ENCODE measurements around the gene COP1. TPM values are rescaled to one million over a fixed set of nuclear protein-coding genes. Genes with fewer than 3 reads are reported as not detected.
A peak's percentile ranks its signal among the peaks of the same experiment; 100 is the strongest.
"Not testable (repeated sequence)": the region's sequence is repeated elsewhere in the genome, so short reads cannot be mapped to it uniquely, and the experiment has no call there.

Gene COP1
- total RNA-seq, 1 experiment from 2014 or later: 47.0 TPM

GRCh38 chr1:175984057-175984812 lies 222.9 kb downstream of the COP1 start:
- no peak for DNase-seq (ENCODE audit: unreplicated experiment)
- intact Hi-C loops (cut with micrococcal nuclease): no loop called here
- Mint-ChIP-seq H3K36me3 (ENCODE audit: insufficient read depth, unreplicated experiment) (peaks cover 71% of the 10 kb centered on the region), H3K27ac (ENCODE audit: low read depth, unreplicated experiment) (no peak overlapping the region), H3K4me3 (ENCODE audit: unreplicated experiment) (no peak overlapping the region), H3K9me3 (ENCODE audit: unreplicated experiment) (peaks cover 30% of the 10 kb centered on the region), H3K27me3 (ENCODE audit: insufficient read depth, unreplicated experiment) (no peaks in the 10 kb centered on the region), H3K4me1 (ENCODE audit: insufficient read depth, unreplicated experiment) (peaks cover 2% of the 10 kb centered on the region)
- TF ChIP-seq CTCF (IDR thresholded peaks at IDR 0.05; ENCODE audit: unreplicated experiment): no peak
- ChIA-PET CTCF (interaction anchor here (0.7 to 1.5 kb wide), 2 partner anchors 137 to 833 kb away, joined by 3 to 5 read pairs; no protein-coding TSS in a partner anchor), POLR2A (no interaction called here)
- no TSS peak for BruUV-seq (replicated peaks)

- H3K27ac Mint-ChIP-seq (ENCODE audit: low read depth, unreplicated experiment): not testable (repeated sequence)
Measured at GRCh38 chr1:175983363-175983762, 223.7 kb downstream of the COP1 start.

GRCh38 chr1:175981128-175981527 lies 226.0 kb downstream of the COP1 start:
- no peak for DNase-seq (ENCODE audit: unreplicated experiment)
- TF ChIP-seq CTCF (IDR thresholded peaks at IDR 0.05; ENCODE audit: unreplicated experiment): no peak
- POLR2A ChIA-PET: interaction anchor here (0.7 kb wide), 2 partner anchors 156 to 527 kb away, joined by 3 to 4 read pairs; no protein-coding TSS in a partner anchor
- H3K4me1 Mint-ChIP-seq (ENCODE audit: insufficient read depth, unreplicated experiment): peaks cover 24% of the 10 kb centered on the region
- H3K27me3 Mint-ChIP-seq (ENCODE audit: insufficient read depth, unreplicated experiment): no peaks in the 10 kb centered on the region
- intact Hi-C loops (cut with micrococcal nuclease): no loop called here
- peaks cover 30% of the 10 kb centered on the region for H3K9me3 Mint-ChIP-seq (ENCODE audit: unreplicated experiment)
- H3K4me3 Mint-ChIP-seq (ENCODE audit: unreplicated experiment): no peak overlapping the region
- peaks cover 55% of the 10 kb centered on the region for H3K36me3 Mint-ChIP-seq (ENCODE audit: insufficient read depth, unreplicated experiment)
- H3K27ac Mint-ChIP-seq (ENCODE audit: low read depth, unreplicated experiment): no peak overlapping the region
- no TSS peak for BruUV-seq (replicated peaks)
- CTCF ChIA-PET: interaction anchor here (0.6 kb wide), 1 partner anchor 20 kb away, joined by 4 read pairs; no protein-coding TSS in a partner anchor

More at GRCh38 chr1:175983363-175983762, 223.7 kb downstream of the COP1 start:
- H3K4me3 Mint-ChIP-seq (ENCODE audit: unreplicated experiment); CTCF ChIA-PET; DNase-seq (ENCODE audit: unreplicated experiment); POLR2A ChIA-PET; H3K27me3 Mint-ChIP-seq (ENCODE audit: insufficient read depth, unreplicated experiment); intact Hi-C loops (cut with micrococcal nuclease); BruUV-seq (replicated peaks): not testable (repeated sequence)
- Mint-ChIP-seq H3K4me1 (ENCODE audit: insufficient read depth, unreplicated experiment) (peaks cover 11% of the 10 kb centered on the region), H3K36me3 (ENCODE audit: insufficient read depth, unreplicated experiment) (peaks cover 70% of the 10 kb centered on the region), H3K9me3 (ENCODE audit: unreplicated experiment) (peaks cover 30% of the 10 kb centered on the region)

- Mint-ChIP-seq H3K36me3 (ENCODE audit: insufficient read depth, unreplicated experiment) (peaks cover 43% of the 10 kb centered on the region), H3K4me1 (ENCODE audit: insufficient read depth, unreplicated experiment) (peaks cover 26% of the 10 kb centered on the region), H3K4me3 (ENCODE audit: unreplicated experiment) (no peak overlapping the region), H3K27ac (ENCODE audit: low read depth, unreplicated experiment) (peak overlapping the region; percentile 80), H3K9me3 (ENCODE audit: unreplicated experiment) (peaks cover 30% of the 10 kb centered on the region), H3K27me3 (ENCODE audit: insufficient read depth, unreplicated experiment) (no peaks in the 10 kb centered on the region)
- BruUV-seq (replicated peaks): no TSS peak
- ChIA-PET CTCF (no interaction called here), POLR2A (interaction anchor here (0.7 to 1.3 kb wide), 2 partner anchors 14 to 156 kb away, joined by 3 read pairs; no protein-coding TSS in a partner anchor)
- peak; percentile 34 for DNase-seq (ENCODE audit: unreplicated experiment)
- intact Hi-C loops (cut with micrococcal nuclease): no loop called here
- TF ChIP-seq CTCF (IDR thresholded peaks at IDR 0.05; ENCODE audit: unreplicated experiment): no peak
Measured at GRCh38 chr1:175978926-175979325, 228.2 kb downstream of the COP1 start.
